NCI-H1092 (cell line): ENCODE data around the gene MORC1.
"Not testable (repeated sequence)": the region's sequence is repeated elsewhere in the genome, so short reads cannot be mapped to it uniquely, and the experiment has no call there.

Experiments used
- DNase-seq: peaks from one replicate; lab custom pipeline; 2025; lab: John Stamatoyannopoulos, UW

The MORC1 gene, protein sequence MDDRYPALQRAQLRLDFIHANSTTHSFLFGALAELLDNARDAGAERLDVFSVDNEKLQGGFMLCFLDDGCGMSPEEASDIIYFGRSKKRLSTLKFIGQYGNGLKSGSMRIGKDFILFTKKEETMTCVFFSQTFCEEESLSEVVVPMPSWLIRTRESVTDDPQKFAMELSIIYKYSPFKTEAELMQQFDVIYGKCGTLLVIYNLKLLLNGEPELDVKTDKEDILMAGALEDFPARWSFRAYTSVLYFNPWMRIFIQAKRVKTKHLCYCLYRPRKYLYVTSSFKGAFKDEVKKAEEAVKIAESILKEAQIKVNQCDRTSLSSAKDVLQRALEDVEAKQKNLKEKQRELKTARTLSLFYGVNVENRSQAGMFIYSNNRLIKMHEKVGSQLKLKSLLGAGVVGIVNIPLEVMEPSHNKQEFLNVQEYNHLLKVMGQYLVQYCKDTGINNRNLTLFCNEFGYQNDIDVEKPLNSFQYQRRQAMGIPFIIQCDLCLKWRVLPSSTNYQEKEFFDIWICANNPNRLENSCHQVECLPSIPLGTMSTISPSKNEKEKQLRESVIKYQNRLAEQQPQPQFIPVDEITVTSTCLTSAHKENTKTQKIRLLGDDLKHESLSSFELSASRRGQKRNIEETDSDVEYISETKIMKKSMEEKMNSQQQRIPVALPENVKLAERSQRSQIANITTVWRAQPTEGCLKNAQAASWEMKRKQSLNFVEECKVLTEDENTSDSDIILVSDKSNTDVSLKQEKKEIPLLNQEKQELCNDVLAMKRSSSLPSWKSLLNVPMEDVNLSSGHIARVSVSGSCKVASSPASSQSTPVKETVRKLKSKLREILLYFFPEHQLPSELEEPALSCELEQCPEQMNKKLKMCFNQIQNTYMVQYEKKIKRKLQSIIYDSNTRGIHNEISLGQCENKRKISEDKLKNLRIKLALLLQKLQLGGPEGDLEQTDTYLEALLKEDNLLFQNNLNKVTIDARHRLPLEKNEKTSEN

DNA sequence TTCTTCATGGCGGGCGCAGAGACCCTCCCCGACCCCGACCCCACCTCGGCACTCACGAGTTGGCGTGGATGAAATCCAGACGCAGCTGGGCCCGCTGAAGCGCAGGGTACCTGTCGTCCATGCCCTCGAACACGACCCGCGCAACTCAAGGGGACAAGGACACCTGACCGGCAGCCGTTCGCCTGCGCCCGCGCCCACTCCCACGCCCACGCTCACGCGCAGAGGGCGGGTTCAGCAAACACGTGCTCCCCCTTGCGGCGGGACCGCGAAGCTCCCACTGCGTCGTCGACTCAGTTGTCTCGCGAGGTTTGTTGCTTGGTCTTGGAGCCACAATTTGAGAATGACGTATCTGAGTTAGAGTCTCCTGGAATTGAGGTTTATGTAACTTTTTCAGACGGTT, at the start of gene MORC1:
Gene MORC1, minus strand, starts transcription at position 196 of the 400 bp plus-strand sequence. Its CDS starts 75 bp downstream, at position 121.
- no peak for DNase-seq

DNA sequence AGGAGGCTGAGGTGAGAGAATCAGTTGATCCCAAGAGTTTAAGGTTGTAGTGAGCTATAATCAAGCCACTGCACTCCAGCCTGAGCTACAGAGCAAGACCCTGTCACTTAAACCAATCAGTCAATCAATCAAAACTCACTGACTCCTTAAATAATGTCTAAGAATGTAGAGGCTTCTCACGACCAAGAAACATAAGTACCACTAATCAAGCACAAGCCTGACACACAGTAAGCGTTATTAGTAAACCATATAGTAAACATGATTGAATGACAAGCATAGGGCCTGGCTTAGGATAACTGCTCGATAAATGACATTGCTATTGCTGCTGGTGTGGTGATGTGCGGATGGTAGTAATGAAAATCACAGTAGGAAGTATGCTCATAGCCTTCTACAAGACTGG, 48.0 kb upstream of the MORC1 start:
- no peak for DNase-seq

DNA sequence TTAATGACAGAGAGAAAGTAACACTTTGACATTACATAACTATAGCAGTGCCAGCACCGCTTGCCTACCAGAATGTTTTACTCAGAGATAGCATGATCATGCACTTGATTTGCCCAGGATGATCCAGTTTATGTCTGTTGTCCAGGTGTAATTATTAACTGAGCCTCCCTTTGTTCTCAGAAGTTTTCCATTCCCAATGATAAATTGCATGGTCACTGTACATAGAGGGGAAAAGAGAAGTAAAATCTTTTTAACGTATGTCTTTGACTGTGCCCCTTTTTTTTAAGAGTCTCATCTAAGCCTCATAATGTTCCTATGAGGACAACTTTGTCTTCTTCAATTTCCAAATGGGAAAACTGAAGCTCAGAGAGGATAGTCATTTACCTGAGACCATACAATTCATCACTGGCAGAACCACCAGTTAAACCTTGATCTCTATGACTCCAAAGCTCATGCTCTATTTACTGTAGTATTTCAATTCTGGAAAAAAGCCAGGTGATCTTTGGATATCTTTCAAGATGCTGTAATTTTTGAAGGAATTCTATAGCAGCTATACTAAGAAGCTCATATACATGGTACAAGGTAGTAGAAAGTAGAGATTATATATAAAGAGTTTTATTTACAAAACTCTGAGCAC, 43.7 kb upstream of the MORC1 start:
- DNase-seq: no peak

DNA sequence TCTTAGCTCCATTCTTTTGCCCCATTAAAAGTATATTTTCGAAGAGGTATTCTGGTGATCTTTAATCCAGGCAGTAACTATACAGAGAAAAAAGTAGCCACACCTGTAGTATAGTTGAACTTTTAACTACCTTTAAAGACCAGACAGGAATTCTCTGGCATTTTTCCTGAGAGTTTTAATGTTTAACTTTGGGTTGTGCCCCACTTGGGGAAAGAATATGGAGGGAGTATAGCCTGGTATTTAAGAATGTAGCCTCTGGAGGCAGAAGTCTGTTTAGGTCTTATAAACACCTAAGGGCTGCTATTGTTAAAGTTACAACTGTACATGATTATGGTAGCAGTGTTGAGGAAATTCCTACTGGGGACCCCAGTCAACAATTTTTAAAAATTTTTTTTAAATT, 37.9 kb upstream of the MORC1 start:
- DNase-seq: no peak

DNA sequence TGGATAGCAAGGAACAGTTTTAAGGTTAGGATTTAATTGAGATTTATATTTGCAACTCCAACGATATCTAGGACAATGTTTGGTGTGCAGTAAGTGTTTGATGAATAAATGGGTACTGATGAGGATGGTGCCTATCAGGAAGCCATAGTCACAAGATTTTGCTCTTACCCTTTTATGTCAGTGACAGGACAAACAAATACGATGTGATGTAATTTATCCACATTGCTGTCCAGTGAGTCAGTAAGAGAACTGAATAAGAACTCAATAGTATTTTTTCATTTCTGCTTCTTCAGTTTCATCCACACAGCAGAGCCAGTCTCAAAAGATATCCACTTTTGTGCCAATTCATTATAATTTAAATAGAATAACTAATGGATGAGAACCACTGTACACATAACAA, 37.0 kb upstream of the MORC1 start:
- no peak for DNase-seq

DNA sequence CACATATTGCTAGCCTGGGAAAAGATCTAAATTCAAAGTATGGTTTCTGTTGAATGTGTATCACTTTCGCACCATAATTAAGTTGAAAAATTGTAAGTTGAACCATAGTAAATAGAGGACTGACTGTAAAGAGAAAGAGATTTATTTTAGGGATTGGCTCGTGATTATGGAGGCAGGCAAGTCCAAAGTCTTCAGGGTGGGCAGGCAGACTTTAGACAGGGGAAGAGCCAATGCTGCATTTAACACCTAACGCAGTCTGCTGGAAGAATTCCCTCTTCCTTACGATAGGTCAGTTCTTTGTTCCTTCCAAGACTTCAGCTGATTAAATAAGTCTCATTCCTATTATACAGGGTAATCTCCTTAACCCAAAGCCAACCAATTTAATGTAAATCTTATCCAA, 34.4 kb upstream of the MORC1 start:
- no peak for DNase-seq

DNA sequence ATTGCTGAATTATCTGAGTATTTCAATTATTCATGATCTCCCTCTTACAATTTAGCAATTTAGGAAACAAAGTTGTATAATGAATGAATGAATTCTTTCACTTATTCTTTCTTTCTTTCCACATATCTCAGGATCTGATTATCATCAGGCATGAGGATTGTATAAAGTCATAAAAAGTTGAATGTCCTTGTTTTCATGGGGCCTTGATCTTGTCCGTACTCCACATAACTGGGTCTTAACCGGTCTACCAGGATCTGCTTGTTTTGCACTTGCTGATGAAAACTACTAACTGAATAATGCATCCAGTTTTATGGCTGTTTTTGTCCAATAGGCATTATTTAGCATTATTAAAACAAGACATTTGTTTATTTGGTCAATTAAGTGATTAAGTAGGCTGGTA, 31.1 kb upstream of the MORC1 start:
- DNase-seq: no peak

DNA sequence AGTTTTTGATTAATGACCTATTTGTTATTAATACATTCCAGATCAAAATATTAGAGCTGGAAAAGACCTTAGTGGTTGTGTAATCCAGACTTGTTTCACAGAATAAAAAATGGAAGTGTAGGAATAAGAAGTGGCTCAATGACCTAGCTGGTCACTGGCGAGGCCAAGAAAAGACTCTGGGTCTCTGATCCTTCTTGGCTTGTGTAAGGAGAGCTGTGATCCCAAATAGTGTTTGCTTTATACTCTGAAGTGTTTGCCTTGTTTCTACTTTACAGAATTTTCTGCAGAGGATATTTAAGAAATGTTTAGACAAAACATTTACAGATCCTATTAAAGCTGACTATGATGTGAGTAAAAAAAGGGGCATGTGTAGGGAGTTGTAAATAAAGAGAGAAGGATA, 25.7 kb upstream of the MORC1 start:
- DNase-seq: no peak

DNA sequence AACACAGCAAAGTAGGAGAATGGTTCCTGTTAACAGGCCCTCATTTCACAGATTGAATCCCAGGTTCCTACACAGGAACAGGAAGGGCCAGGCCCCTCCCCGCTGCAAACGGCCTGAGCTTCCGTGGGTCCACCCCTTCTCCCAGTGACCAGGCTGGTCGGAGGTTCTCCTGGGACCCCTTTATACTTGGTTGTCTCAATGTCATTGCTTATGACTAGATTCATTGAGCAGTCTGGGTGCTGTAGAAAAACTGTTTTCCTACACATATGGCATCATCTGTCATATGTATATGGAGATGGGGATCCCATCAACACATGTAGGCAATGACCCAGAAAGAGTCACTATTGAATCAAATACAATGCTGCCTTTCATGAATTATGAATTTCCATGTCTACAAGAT, 22.4 kb upstream of the MORC1 start:
- no peak for DNase-seq

DNA sequence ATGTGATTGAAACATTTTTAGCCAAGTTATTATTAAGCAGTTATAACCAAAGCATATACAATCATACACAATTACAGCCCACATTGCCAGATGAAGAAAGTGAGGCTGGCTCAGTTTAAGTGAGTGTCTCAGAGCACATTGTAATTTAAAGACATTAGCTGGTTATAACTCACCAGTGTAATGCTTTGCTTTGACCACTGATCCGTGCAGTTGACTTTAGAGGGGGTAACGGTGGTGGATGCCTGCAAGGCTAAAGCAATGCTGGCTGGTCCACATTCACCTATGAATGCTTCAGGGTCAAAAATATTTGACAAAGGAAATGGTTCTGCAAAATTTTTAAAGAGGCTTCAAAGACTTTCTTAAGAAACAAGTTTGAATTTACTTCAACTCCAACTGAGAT, 19.8 kb upstream of the MORC1 start:
- no peak for DNase-seq

DNA sequence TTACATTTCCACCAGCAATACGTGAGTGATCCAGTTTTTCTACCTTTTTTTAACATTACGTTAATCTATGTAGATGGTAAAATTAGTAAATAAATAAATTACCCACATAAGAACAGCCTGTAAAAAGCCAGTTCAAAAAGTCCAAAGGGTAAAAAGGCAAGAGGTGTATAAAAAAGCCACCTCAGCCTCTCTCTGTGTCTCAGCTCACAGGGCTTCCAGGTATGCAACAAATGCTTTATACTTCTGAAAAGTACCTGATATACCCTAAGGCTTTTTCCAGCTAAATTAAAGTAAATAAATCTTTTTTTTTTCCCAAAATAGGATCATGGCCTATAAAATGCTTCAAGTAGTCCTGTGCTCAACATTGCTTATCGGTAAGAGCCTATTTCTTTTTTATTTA, 18.6 kb upstream of the MORC1 start, which contains the start of gene C3orf85:
Gene C3orf85, plus strand, starts transcription at position 197 of the 400 bp plus-strand sequence. Its CDS starts 129 bp downstream, at position 326.
- DNase-seq: no peak

DNA sequence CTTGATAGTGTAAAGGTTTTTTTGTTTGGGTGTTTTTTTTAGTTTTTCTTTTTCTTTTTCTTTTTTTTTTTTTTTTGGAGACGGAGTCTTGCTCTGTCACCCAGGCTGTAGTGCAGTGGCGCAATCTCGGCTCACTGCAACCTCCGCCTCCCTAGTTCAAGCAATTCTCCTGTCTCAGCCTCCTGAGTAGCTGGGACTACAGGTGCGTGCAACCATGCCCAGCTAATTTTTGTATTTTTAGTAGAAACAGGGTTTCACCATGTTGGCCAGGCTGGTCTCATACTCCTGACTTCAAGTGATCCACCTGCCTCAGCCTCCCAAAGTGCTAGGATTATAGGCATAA, 15.5 kb upstream of the MORC1 start:
- DNase-seq: not testable (repeated sequence)

DNA sequence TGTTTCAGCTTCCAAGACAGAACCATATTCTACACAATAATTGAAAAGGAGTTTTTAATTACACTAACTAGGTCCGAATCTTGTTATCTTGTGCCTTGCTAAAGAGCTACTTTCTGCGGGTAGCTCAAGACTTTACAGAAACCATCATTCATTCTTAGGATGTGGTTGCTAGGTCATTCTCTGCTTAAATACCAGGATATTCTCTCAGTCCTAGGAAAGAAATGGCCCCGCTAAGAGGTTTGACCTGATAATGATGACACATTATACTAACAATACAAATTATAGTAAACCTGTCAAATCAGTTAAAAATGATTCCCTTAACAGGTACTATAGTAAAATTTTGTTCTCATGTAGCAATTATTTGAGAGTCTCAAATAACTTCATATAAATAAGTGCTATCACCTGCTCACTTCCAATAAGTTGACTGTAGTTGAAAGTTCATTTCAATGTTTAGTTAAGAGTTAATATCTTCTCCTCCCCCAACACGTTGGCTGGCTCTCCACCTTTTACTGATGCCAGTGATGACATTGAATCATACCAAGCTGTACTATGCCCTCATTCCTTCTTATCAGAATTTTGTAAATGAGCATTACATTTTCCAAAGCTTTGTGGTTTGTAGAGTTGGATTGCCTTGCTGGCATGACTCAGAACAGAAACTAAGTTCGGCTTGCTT, 15.0 kb upstream of the MORC1 start:
- no peak for DNase-seq

DNA sequence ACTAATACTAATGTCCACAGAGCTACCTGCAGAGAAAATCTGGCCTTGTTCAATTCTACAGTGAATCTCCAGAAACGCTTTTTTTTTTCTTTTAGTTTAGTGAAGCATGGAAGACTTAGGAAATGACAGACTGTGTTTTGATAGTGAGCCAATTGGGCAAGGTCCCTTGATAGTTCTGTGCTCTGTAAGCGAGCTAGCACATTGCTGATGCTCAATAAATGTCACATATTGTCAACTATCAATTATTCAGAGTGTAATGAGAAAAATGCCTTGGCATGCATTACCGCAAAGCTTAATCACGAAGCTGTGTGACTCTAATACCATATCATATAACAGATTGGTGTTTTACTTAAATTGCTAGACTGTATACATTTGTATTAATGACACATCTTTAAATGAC, 13.3 kb upstream of the MORC1 start:
- DNase-seq: no peak

DNA sequence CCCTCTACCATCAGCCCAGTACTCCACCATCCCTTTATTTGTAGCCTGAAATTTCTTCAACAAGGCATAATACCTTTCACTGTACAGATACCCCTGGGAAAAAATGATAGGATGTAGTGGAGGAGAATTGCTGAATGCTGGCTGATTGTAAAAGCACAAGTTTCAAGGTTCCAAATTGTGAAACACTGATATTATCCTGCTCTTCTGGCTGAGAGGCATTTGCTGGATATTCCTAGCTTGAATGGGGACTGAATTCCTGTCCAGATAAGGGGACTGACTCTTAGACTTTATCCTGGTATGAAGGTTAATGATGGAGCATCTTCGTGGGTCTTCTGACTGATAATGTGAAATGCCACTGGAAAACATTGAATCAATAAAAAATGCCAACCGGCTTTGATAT, 9.6 kb upstream of the MORC1 start:
- no peak for DNase-seq

DNA sequence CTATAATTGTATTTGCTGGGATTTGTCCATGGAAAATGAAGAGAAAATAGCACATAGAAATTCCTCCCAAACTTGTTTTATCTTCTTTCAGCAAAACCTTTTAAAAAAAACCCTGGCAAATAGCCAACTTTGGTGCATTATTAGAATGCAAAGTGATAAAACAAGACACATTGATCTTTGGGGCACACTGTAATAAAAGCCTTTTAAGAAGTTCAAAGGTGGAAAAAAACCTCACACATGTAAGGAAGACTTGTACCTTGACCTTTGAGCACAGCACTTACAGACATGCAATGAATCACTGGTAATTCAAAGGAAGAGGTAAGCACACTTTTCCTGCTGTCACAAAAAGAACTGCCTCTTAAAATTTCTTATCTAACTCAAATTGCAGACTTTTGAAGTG, 8.0 kb upstream of the MORC1 start:
- DNase-seq: no peak

DNA sequence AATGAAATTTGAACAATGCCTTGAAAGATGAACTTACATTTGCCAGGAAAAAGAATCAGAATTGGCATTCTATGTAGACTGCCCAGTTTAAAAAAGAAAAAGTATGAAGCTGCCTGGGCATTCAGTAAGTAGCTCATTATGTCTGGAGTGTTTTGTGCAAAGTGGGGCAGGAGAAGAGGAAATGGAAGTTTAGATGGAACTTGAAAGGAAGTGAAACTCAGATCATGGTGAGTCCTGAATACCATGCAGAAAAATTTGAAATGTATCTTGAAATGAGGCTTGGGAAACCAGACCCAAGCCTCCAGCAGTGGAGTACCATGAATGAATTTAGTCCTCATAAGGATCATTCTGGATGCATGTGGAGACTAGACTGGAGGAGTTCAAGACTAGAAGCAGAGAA, 4.8 kb upstream of the MORC1 start:
- DNase-seq: no peak

DNA sequence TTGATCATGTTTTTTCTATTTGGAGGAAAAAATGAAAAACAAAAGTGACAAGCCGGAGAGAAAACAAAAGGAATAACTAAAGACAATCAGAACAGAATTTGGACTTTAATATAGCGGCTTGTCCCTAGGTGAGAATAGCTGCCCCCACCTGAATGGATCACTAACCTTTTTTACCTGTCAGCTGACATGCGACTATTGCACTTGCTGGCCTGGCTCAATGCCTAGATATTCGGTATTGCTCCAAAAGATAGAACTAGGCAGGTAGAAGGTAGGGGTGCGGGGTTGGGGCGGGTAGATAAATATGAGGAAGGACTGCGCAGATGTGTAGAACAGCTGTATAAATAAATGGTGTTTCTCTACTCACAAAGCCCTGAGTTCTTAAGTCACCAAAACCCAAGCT, 650 bp upstream of the MORC1 start:
- no peak for DNase-seq

DNA sequence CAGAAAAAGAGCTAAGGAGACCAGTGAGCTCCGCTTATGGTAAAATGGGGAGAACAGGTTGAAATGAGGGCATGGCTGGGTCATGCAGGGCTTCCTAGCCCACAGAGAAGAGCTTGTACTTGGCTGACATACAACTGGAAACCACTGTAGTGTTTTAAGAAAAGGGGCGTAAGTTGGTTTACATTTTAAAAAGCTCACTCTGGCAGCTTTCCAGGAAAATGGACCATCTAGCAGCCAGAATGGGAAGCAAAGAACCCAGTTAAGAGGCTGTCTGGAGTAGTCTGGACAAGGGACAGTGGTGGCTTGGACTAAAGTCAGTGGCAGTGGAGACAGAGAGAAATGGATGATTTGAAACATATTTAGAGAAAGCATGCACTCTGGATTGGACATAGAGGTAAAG, 1.9 kb downstream of the MORC1 start:
- DNase-seq: no peak

DNA sequence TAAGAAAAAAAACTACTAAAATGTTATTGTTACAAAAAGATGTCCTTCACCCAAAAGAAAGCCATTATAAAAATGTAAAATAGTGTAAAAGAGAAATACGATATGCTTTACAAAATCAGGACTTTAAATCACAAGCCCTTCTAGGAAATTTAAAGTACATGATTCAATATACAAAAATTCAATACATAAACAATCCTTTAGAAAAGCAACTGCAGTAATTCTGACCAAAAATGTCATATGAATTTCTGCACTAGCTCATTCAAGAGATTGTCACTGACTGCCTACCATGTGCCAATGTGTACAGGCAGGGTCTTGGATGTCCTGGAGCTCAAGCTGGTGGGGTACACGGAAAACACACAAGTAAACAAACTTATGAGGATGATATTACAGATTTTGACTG, 2.5 kb downstream of the MORC1 start:
- DNase-seq: no peak

DNA sequence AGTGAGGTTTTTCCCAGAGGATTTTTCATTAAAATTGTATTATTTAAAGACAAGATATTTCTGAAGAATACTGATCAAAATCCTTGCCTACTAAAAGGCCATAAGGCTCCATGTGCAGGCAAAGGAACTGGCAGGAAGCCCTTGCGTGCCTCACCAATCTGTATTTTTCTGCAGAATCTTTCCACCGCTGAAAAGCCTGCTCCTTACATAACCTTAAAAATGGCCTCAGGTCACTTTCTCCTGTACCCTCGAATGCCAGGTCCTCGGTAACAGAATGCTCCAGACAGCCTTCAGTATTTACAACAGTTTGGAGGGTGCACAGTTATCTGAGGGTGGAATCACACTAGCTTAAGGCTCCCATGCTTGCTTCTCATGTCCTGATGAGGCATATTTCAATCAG, 3.2 kb downstream of the MORC1 start:
- DNase-seq: no peak
